OCI-LY7 (cell line): ENCODE measurements around the gene GGT6. TPM values are rescaled to one million over a fixed set of nuclear protein-coding genes. Genes with fewer than 3 reads are reported as not detected.

Source experiments
- BruUV-seq: library from RNA; stranded (reverse); fragments of 400-500 nt; replicated peaks from 2 replicates; lab custom pipeline; 2021; lab: Mats Ljungman, UMichigan
- CTCF ChIA-PET: fragments of 300-600 bp; sonication (Branson Sonifier 250); formaldehyde crosslinking; loops from one replicate; lab custom pipeline; 2022; ENCODE audit warnings: antibody characterized with exemption; ENCODE audit not compliant: unreplicated experiment; lab: Charles Lee
- POLR2A ChIA-PET: fragments of 300-600 bp; sonication (Branson Sonifier 250); formaldehyde crosslinking; loops from one replicate; lab custom pipeline; 2022; ENCODE audit warnings: antibody characterized with exemption; lab: Charles Lee
- DNase-seq: peaks from one replicate; pipeline ENCODE4 v3.0.0-alpha.2; 2015; ENCODE audit warnings: low spot score
- H2AFZ ChIP-seq: fragments of 200-600 bp; sonication (generic), shearing (Covaris generic); 2 replicates; pipeline ENCODE4 v1.6.1; 2014; ENCODE audit warnings: mild to moderate bottlenecking, antibody characterized with exemption, low read length, moderate library complexity
- H3K27ac ChIP-seq: fragments of 200-600 bp; sonication (generic); 2 replicates; pipeline ENCODE4 v1.5.1; 2014; ENCODE audit warnings: mixed run types, low read depth, mild to moderate bottlenecking, moderate library complexity, low read length, inconsistent platforms; ENCODE audit not compliant: poor library complexity, severe bottlenecking
- H3K36me3 ChIP-seq: fragments of 200-600 bp; sonication (generic); 2 replicates; pipeline ENCODE4 v1.6.1; 2014; ENCODE audit warnings: mild to moderate bottlenecking, antibody characterized with exemption, low read length, moderate library complexity, mixed read lengths; ENCODE audit not compliant: insufficient read depth
- H3K4me1 ChIP-seq: fragments of 200-600 bp; sonication (generic); 2 replicates; pipeline ENCODE4 v1.5.1; 2014; ENCODE audit warnings: mild to moderate bottlenecking, low read length; ENCODE audit not compliant: insufficient read depth, poor library complexity, severe bottlenecking
- H3K4me2 ChIP-seq: fragments of 200-600 bp; sonication (generic); 2 replicates; pipeline ENCODE4 v1.6.1; 2014; ENCODE audit warnings: mild to moderate bottlenecking, low read length
- H3K4me3 ChIP-seq: fragments of 200-600 bp; sonication (generic); 2 replicates; pipeline ENCODE4 v1.5.1; 2014; ENCODE audit warnings: mild to moderate bottlenecking, low read depth, low read length; ENCODE audit not compliant: poor library complexity, severe bottlenecking
- H3K79me2 ChIP-seq: fragments of 200-600 bp; sonication (generic); 2 replicates; pipeline ENCODE4 v1.6.1; 2016; ENCODE audit warnings: low read depth, mild to moderate bottlenecking, low read length, moderate library complexity, mixed read lengths; ENCODE audit not compliant: insufficient read depth
- H3K9me2 ChIP-seq: fragments of 200-600 bp; sonication (generic); 2 replicates; pipeline ENCODE4 v1.6.1; 2016; ENCODE audit warnings: mild to moderate bottlenecking, low read length, mixed read lengths; ENCODE audit not compliant: insufficient read depth
- H3K9me3 ChIP-seq: fragments of 200-600 bp; sonication (generic); 2 replicates; pipeline ENCODE4 v1.6.1; 2014; ENCODE audit warnings: mild to moderate bottlenecking, mixed run types, low read length, mixed read lengths
- H4K20me1 ChIP-seq: fragments of 200-600 bp; sonication (generic); 2 replicates; pipeline ENCODE4 v1.6.1; 2014; ENCODE audit warnings: mild to moderate bottlenecking, antibody characterized with exemption, low read length, moderate library complexity, mixed read lengths; ENCODE audit not compliant: insufficient read depth
- CTCF ChIP-seq: fragments of 200-600 bp; sonication (generic); conservative IDR thresholded peaks from 2 replicates; pipeline ENCODE4 v1.5.1; 2014; ENCODE audit warnings: mild to moderate bottlenecking, antibody characterized with exemption, low read length, moderate library complexity, mixed read lengths
- EZH2phosphoT487 ChIP-seq: fragments of 200-600 bp; sonication (generic); IDR thresholded peaks from 2 replicates; pipeline ENCODE4 v1.6.1; 2018; ENCODE audit warnings: low read depth, borderline replicate concordance, mild to moderate bottlenecking, mixed run types, antibody characterized with exemption, low read length, moderate library complexity, mixed read lengths
- intact Hi-C: fragments of 100-400 bp; cut with micrococcal nuclease; formaldehyde crosslinking; loops from one replicate; pipeline ENCODE4 v1.10.0; 2022; ENCODE audit not compliant: unreplicated experiment
- total RNA-seq, 2 experiments: library from RNA; depleted of rRNA in 1 of 2; stranded (reverse); fragments of >200 nt in 1 of 2; shearing (Covaris generic) in 1 of 2; gene quantifications; 2 replicates each; pipeline ENCODE4 v1.2.3, GENCODE V29; 2014 to 2022

Gene GGT6
- total RNA-seq, 2 experiments from 2014 or later: not detected

- no peak overlapping the region for H3K27ac ChIP-seq
- H3K9me3 ChIP-seq: no peaks in the 10 kb centered on the region
- CTCF ChIA-PET: no interaction called here
- BruUV-seq: no TSS peak
- H3K79me2 ChIP-seq: no peaks in the 10 kb centered on the region
- no peak overlapping the region for H2AFZ ChIP-seq
- intact Hi-C loops: no loop called here
- H3K4me3 ChIP-seq: no peak overlapping the region
- no peak for DNase-seq
- H3K4me2 ChIP-seq: no peak overlapping the region
- H4K20me1 ChIP-seq: no peaks in the 10 kb centered on the region
- H3K36me3 ChIP-seq: no peaks in the 10 kb centered on the region
- TF ChIP-seq EZH2phosphoT487 (no peak), CTCF (no peak)
- H3K9me2 ChIP-seq: no peaks in the 10 kb centered on the region
- H3K4me1 ChIP-seq: no peaks in the 10 kb centered on the region
- POLR2A ChIA-PET: no interaction called here
Observed at GRCh38 chr17:4587195-4587594, 26.8 kb upstream of the GGT6 start.

DNA sequence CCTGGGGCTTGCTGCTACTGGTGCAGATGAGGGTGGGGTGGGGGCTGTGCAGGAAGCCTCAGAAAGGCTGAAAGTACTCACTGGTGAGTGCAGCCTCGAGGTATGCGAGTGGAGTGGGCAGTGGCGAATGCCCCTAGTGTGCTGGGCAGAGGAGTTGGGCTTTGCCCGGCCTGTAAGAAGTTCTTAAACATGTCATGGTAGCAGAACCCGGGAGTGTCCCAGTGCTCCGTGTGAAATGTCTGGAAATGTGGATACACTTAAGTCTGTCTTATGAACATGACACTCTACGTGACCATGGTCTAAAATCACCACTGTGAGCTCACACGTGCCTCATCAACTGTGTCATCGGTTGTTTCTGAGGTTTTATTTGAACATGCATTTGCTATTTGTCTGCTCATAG is 25.7 kb upstream of the GGT6 start:
- DNase-seq: no peak
- no peaks in the 10 kb centered on the region for H3K79me2 ChIP-seq
- POLR2A ChIA-PET: no interaction called here
- no peaks in the 10 kb centered on the region for H3K9me2 ChIP-seq
- H4K20me1 ChIP-seq: no peaks in the 10 kb centered on the region
- H3K9me3 ChIP-seq: no peaks in the 10 kb centered on the region
- H3K36me3 ChIP-seq: no peaks in the 10 kb centered on the region
- no peak overlapping the region for H3K27ac ChIP-seq
- no peak overlapping the region for H2AFZ ChIP-seq
- H3K4me3 ChIP-seq: no peak overlapping the region
- BruUV-seq: no TSS peak
- H3K4me2 ChIP-seq: no peak overlapping the region
- intact Hi-C loops: no loop called here
- CTCF ChIA-PET: no interaction called here
- no peak for TF ChIP-seq CTCF
- no peak for TF ChIP-seq EZH2phosphoT487
- no peaks in the 10 kb centered on the region for H3K4me1 ChIP-seq

GRCh38 chr17:4585638-4585994 is 25.2 kb upstream of the GGT6 start:
- no peaks in the 10 kb centered on the region for H3K79me2 ChIP-seq
- no peak overlapping the region for H3K4me2 ChIP-seq
- no peaks in the 10 kb centered on the region for H3K36me3 ChIP-seq
- DNase-seq: no peak
- no peaks in the 10 kb centered on the region for H3K9me3 ChIP-seq
- POLR2A ChIA-PET: no interaction called here
- intact Hi-C loops: no loop called here
- no peak overlapping the region for H2AFZ ChIP-seq
- no peaks in the 10 kb centered on the region for H3K9me2 ChIP-seq
- no TSS peak for BruUV-seq
- TF ChIP-seq EZH2phosphoT487: no peak
- TF ChIP-seq CTCF: no peak
- CTCF ChIA-PET: no interaction called here
- no peaks in the 10 kb centered on the region for H3K4me1 ChIP-seq
- H3K27ac ChIP-seq: no peak overlapping the region
- H3K4me3 ChIP-seq: no peak overlapping the region
- H4K20me1 ChIP-seq: no peaks in the 10 kb centered on the region
